PFSK-1 (cell line): ENCODE measurements around the gene RNASEH2B.

Experiments used
- FOXP2 ChIP-seq: optimal IDR thresholded peaks from 2 replicates; pipeline ENCODE3; 2011; ENCODE audit warnings: borderline replicate concordance, control low read depth, inconsistent platforms; ENCODE audit not compliant: insufficient read depth; ENCODE audit errors: extremely low read length, extremely low read depth
- POLR2AphosphoS5 ChIP-seq: IDR thresholded peaks from 2 replicates; pipeline ENCODE4 v1.6.1; 2012; ENCODE audit warnings: low read depth, mild to moderate bottlenecking, control low read depth, low read length, moderate library complexity
- SIN3A ChIP-seq: IDR thresholded peaks from 2 replicates; pipeline ENCODE4 v1.6.1; 2012; ENCODE audit warnings: mild to moderate bottlenecking, low read length, moderate library complexity, borderline replicate concordance; ENCODE audit not compliant: insufficient read depth
- TAF1 ChIP-seq: IDR thresholded peaks from 2 replicates; pipeline ENCODE4 v1.6.1; 2012; ENCODE audit warnings: low read length, control low read depth, borderline replicate concordance; ENCODE audit not compliant: insufficient read depth
- TF ChIP-seq, protein P1 (sequence below), 2 experiments: IDR thresholded peaks; 2 replicates each; pipeline versions ENCODE4 v1.6.1 to v1.8.0; 2011 to 2012; ENCODE audit warnings: low read depth in 2 of 2, low read length in 2 of 2, control low read depth in 1 of 2, inconsistent platforms in 1 of 2, mild to moderate bottlenecking in 1 of 2, moderate library complexity in 1 of 2; ENCODE audit not compliant: insufficient read depth in 1 of 2

RNASEH2B gene

DNA sequence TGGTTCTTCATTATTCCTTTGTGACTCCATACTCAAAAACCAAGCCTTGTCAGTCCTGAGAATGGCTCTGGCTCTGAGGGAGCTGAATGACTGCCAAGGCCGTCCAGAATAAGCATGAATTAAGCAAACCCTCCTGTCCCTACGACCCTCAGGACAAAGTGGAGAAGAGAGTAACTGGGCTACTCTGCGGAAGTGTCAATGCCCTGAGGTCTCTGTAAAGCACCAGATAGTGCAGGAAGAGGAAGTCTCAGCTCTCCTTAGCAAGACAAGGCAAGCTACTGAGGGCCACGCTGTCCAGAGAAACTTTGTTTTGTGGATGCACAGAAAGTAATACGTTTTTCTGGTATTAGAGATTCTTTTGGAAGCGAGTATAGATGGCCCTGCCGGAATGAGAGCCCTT, 94.1 kb downstream of the RNASEH2B start:
- TF ChIP-seq SIN3A (no peak), POLR2AphosphoS5 (no peak), TAF1 (no peak), FOXP2 (no peak)

DNA sequence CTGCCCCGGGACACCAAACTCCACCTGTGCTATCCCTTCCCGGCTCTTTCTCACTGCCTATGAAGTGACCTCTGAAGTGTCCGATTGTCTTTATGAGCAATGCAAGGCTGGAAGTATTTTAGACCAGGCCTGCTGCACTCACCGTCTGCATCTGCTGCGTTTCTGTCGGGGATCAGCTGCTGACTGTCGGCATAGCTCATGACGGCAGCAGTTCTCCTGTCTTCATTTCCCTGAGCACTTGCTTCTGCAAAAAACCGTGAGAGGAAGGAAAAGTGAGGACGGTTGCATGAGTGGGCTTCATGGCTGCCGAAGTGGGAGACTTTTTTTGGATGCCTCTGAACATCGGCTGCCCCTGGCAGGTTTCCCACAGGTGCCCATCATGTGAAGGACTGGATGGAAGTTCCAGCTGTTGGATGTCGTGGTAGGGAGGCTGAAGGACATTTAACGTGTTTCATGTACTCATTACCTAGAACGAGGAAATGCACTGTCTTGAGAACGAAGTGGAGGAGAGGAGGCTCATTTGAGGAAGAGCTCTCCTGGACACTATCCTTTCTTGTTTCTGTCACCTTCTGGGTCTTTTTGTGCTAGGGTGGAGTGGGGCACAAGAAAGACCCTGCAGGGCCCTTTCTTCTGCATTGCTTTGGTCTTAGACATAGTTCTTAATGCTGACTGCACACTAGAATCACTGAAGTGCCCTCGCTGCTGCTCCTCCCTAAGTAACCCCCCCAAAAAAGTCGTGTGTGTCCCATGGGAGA, 94.7 kb downstream of the RNASEH2B start:
- TF ChIP-seq POLR2AphosphoS5, result no peak
- no peak for TF ChIP-seq TAF1
- TF ChIP-seq, protein P1, sequence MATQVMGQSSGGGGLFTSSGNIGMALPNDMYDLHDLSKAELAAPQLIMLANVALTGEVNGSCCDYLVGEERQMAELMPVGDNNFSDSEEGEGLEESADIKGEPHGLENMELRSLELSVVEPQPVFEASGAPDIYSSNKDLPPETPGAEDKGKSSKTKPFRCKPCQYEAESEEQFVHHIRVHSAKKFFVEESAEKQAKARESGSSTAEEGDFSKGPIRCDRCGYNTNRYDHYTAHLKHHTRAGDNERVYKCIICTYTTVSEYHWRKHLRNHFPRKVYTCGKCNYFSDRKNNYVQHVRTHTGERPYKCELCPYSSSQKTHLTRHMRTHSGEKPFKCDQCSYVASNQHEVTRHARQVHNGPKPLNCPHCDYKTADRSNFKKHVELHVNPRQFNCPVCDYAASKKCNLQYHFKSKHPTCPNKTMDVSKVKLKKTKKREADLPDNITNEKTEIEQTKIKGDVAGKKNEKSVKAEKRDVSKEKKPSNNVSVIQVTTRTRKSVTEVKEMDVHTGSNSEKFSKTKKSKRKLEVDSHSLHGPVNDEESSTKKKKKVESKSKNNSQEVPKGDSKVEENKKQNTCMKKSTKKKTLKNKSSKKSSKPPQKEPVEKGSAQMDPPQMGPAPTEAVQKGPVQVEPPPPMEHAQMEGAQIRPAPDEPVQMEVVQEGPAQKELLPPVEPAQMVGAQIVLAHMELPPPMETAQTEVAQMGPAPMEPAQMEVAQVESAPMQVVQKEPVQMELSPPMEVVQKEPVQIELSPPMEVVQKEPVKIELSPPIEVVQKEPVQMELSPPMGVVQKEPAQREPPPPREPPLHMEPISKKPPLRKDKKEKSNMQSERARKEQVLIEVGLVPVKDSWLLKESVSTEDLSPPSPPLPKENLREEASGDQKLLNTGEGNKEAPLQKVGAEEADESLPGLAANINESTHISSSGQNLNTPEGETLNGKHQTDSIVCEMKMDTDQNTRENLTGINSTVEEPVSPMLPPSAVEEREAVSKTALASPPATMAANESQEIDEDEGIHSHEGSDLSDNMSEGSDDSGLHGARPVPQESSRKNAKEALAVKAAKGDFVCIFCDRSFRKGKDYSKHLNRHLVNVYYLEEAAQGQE (IDR thresholded peaks at IDR 0.05; ENCODE audit: insufficient read depth in 1 of 2, low read depth in 2 of 2, low read length in 2 of 2), result no peak
- TF ChIP-seq FOXP2, result no peak
- TF ChIP-seq SIN3A, result no peak

DNA sequence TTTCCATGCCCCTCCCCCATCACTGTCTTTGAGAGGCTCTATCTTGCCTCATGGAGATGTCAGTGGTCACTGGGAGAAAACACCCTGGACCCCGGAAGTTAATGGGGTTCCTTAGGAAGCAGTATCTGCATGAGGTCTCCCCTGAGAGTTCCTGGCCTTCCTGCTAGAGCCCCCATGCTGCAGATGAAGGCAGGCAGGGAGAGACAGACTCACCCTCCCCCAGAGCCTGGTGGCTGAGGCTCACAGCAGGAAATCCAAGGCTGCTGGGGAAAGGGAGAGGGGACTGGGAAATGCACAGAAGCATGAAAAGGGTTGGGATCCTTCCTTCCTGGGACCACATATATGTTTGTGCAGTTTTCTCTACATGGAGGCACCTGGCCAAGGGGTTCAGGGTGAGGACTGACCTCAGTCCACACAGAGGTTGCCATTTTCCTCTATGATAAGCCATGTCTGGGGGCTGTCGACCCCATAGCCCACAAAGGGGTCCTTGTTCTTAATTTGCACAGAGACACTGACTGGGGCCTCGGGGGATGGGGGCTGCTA, 95.4 kb downstream of the RNASEH2B start:
- no peak for TF ChIP-seq SIN3A
- no peak for TF ChIP-seq TAF1
- TF ChIP-seq FOXP2, result no peak
- TF ChIP-seq, protein P1 (IDR thresholded peaks at IDR 0.05; ENCODE audit: insufficient read depth in 1 of 2, low read depth in 2 of 2, low read length in 2 of 2), result no peak
- no peak for TF ChIP-seq POLR2AphosphoS5

DNA sequence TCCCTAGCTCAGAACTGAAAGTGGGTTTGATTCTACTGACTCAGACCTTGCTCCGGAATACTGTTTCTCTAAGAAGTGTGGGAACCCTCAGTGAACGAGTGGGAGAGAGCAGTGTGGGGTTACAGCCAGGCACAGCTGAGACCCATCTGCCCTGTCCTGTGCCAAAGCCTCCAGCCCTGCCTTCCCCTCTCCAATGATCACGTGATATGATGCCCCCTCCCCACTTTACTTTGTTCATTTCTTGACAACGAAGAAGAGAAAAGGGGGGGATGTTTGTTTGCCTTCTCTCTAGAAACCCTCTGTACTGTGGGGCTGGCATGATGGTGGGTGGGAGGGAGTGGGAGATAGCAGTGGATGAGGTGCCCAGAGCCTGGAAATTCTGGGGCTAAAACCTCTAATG, 96.0 kb downstream of the RNASEH2B start:
- TF ChIP-seq FOXP2 (no peak), POLR2AphosphoS5 (no peak), SIN3A (no peak), TAF1 (no peak)
- TF ChIP-seq, protein P1 (IDR thresholded peaks at IDR 0.05; ENCODE audit: insufficient read depth in 1 of 2, low read depth in 2 of 2, low read length in 2 of 2), result no peak
